ENCODE measurements around the gene KIF20B. TPM values are rescaled to one million over a fixed set of nuclear protein-coding genes. Genes with fewer than 3 reads are reported as not detected.

Gene KIF20B
- total RNA-seq, 1 donor from 2014 or later: 46.7 TPM

DNA sequence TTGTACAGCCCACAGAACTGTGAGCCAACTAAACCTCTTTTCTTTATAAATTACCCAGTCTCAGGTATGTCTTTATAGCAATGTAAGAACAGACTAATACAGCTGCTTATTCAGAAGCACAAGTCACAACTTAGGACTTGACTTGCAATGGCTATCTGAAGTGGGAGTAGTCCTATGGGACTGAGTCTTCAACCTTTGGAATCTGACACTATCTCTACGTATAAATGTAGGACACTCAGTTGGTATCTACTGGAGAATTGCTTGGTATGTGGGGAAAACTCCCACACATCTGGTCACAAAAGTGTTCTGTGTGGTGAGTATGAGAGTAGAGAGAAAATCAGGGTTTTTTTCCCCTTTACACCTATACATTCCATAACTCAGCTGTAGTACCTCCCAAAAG is 44.1 kb upstream of the KIF20B start:
- no peaks in the 10 kb centered on the region for H3K36me3 Mint-ChIP-seq (ENCODE audit: low read depth)
- no peak overlapping the region for H3K27ac Mint-ChIP-seq (ENCODE audit: unreplicated experiment)
- no peak overlapping the region for H3K4me3 Mint-ChIP-seq
- H3K4me1 Mint-ChIP-seq: no peaks in the 10 kb centered on the region
- TF ChIP-seq CTCF (conservative IDR thresholded peaks at IDR 0.05): no peak
- no peak for DNase-seq (ENCODE audit: low read depth, low spot score)
- H3K27me3 Mint-ChIP-seq (ENCODE audit: low read depth): no peaks in the 10 kb centered on the region
- peaks cover 5% of the 10 kb centered on the region for H3K9me3 Mint-ChIP-seq

GRCh38 chr10:89659143-89660131 is 42.0 kb upstream of the KIF20B start:
- no peaks in the 10 kb centered on the region for H3K4me1 Mint-ChIP-seq
- no peak overlapping the region for H3K4me3 Mint-ChIP-seq
- H3K36me3 Mint-ChIP-seq (ENCODE audit: low read depth): no peaks in the 10 kb centered on the region
- no peaks in the 10 kb centered on the region for H3K27me3 Mint-ChIP-seq (ENCODE audit: low read depth)
- no peak for TF ChIP-seq CTCF (conservative IDR thresholded peaks at IDR 0.05)
- peaks cover 4% of the 10 kb centered on the region for H3K9me3 Mint-ChIP-seq
- no peak overlapping the region for H3K27ac Mint-ChIP-seq (ENCODE audit: unreplicated experiment)
- no peak for DNase-seq (ENCODE audit: low read depth, low spot score)

DNA sequence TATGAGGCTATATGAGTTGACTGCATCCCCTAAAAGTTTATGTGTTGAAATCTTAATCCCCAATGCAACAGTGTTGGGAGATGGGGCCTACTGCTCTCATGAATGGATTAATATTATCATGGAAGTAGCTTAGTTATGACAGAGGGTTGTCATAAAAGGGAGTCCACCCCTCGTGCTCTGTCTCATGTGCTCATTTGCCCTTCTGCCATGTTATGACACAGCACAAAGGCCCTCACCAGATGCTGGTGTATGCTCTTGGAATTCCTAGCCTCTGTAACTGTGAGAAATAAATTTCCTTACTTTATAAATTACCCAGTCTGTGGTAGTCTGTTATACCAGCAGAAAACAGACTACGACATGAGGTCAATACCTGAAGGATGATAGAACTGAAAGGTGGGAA is 38.8 kb upstream of the KIF20B start:
- H3K4me3 Mint-ChIP-seq: no peak overlapping the region
- no peak for TF ChIP-seq CTCF (conservative IDR thresholded peaks at IDR 0.05)
- no peaks in the 10 kb centered on the region for H3K4me1 Mint-ChIP-seq
- no peaks in the 10 kb centered on the region for H3K27me3 Mint-ChIP-seq (ENCODE audit: low read depth)
- DNase-seq (ENCODE audit: low read depth, low spot score): no peak
- no peaks in the 10 kb centered on the region for H3K9me3 Mint-ChIP-seq
- no peaks in the 10 kb centered on the region for H3K36me3 Mint-ChIP-seq (ENCODE audit: low read depth)
- no peak overlapping the region for H3K27ac Mint-ChIP-seq (ENCODE audit: unreplicated experiment)

DNA sequence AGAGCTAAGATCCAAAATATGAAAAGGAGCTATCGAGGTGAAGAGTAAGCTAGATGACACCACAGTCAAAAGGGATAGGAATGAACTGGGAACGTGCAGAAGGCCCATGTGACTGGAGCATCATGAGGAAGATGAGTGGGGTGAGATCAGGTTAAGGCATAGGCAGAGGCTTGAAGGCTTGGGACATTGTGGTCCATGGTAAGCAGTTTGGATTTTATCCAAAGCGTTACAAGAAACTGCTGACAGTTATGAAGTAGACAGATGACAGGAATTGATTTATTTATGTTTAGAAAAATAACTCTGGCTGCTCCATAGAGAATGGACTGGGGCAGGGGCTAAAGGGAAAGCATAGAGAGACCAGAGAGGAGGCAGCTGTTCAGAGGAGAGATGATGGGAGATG is 38.2 kb upstream of the KIF20B start:
- Mint-ChIP-seq H3K9me3 (no peaks in the 10 kb centered on the region), H3K4me1 (no peaks in the 10 kb centered on the region), H3K36me3 (ENCODE audit: low read depth) (no peaks in the 10 kb centered on the region), H3K27ac (ENCODE audit: unreplicated experiment) (no peak overlapping the region), H3K4me3 (no peak overlapping the region), H3K27me3 (ENCODE audit: low read depth) (no peaks in the 10 kb centered on the region)
- no peak for TF ChIP-seq CTCF (conservative IDR thresholded peaks at IDR 0.05)
- DNase-seq (ENCODE audit: low read depth, low spot score): no peak

- Mint-ChIP-seq H3K4me1 (no peaks in the 10 kb centered on the region), H3K9me3 (no peaks in the 10 kb centered on the region), H3K36me3 (ENCODE audit: low read depth) (no peaks in the 10 kb centered on the region), H3K27ac (ENCODE audit: unreplicated experiment) (no peak overlapping the region), H3K27me3 (ENCODE audit: low read depth) (no peaks in the 10 kb centered on the region), H3K4me3 (no peak overlapping the region)
- TF ChIP-seq CTCF (conservative IDR thresholded peaks at IDR 0.05): no peak
- DNase-seq (ENCODE audit: low read depth, low spot score): no peak
Observed at GRCh38 chr10:89664203-89664602, 37.2 kb upstream of the KIF20B start.
